NOMO-1 (cell line): Measurements from ENCODE around the gene YOD1.

ENCODE experiments used
- DNase-seq, 2 experiments: peaks; one replicate each; lab custom pipeline; 2025; ENCODE audit not compliant: unreplicated experiment in 2 of 2; lab: John Stamatoyannopoulos, UW

Gene YOD1

GRCh38 chr1:207073906-207074820 lies 23.2 kb upstream of the YOD1 start:
- no peak for DNase-seq

GRCh38 chr1:207072233-207072632 lies 21.2 kb upstream of the YOD1 start:
- no peak for DNase-seq

GRCh38 chr1:207071426-207071825 lies 20.4 kb upstream of the YOD1 start:
- DNase-seq, result no peak

GRCh38 chr1:207070811-207071210 lies 19.8 kb upstream of the YOD1 start:
- DNase-seq, result peak; percentile 57 to 76

- peak in 1 of 2 experiments; percentile 18 for DNase-seq
Observed at GRCh38 chr1:207069858-207070506, 19.0 kb upstream of the YOD1 start.

GRCh38 chr1:207069061-207069460 lies 18.1 kb upstream of the YOD1 start:
- no peak for DNase-seq

GRCh38 chr1:207067665-207068064 lies 16.7 kb upstream of the YOD1 start:
- DNase-seq, result no peak

- DNase-seq, result no peak
Observed at GRCh38 chr1:207067185-207067584, 16.2 kb upstream of the YOD1 start.

- no peak for DNase-seq
Observed at GRCh38 chr1:207064561-207064960, 13.6 kb upstream of the YOD1 start.

GRCh38 chr1:207063014-207063413 lies 12.0 kb upstream of the YOD1 start:
- no peak for DNase-seq

- DNase-seq, result no peak
Observed at GRCh38 chr1:207062058-207062457, 11.1 kb upstream of the YOD1 start.

- no peak for DNase-seq
Observed at GRCh38 chr1:207060596-207060995, 9.6 kb upstream of the YOD1 start.

GRCh38 chr1:207059881-207060280 lies 8.9 kb upstream of the YOD1 start:
- DNase-seq, result no peak

GRCh38 chr1:207058878-207059867 lies 8.2 kb upstream of the YOD1 start:
- no peak for DNase-seq

GRCh38 chr1:207058252-207058651 lies 7.2 kb upstream of the YOD1 start:
- DNase-seq, result no peak

GRCh38 chr1:207056673-207057072 lies 5.7 kb upstream of the YOD1 start:
- DNase-seq, result no peak

- DNase-seq, result no peak
Observed at GRCh38 chr1:207055386-207056001, 4.5 kb upstream of the YOD1 start.

- DNase-seq, result peak in 1 of 2 experiments; percentile 72
Observed at GRCh38 chr1:207054491-207054890, 3.5 kb upstream of the YOD1 start.

GRCh38 chr1:207052911-207053769 lies 2.1 kb upstream of the YOD1 start, which contains the start of gene PFKFB2:
Gene PFKFB2, plus strand, starts transcription at chr1:207053275. Its CDS starts 1,443 bp downstream, at chr1:207054718.
- DNase-seq, result peak; percentile 87 to 94
